ENCODE results near the gene GPBAR1.
A peak's percentile ranks its signal among the peaks of the same experiment; 100 is the strongest.
"Not testable (repeated sequence)": the region's sequence is repeated elsewhere in the genome, so short reads cannot be mapped to it uniquely, and the experiment has no call there.

GPBAR1 gene

GRCh38 chr2:218269900-218270720 is 9.3 kb downstream of the GPBAR1 start, which contains the start of the genes AAMP and PNKD:
Gene AAMP, minus strand, starts transcription at chr2:218270137. Its CDS starts 51 bp downstream, at chr2:218270086.
Gene PNKD, plus strand, starts transcription at chr2:218270519. Its CDS starts 17 bp downstream, at chr2:218270536.
- ATAC-seq: peak; percentile 94 to 95

DNA sequence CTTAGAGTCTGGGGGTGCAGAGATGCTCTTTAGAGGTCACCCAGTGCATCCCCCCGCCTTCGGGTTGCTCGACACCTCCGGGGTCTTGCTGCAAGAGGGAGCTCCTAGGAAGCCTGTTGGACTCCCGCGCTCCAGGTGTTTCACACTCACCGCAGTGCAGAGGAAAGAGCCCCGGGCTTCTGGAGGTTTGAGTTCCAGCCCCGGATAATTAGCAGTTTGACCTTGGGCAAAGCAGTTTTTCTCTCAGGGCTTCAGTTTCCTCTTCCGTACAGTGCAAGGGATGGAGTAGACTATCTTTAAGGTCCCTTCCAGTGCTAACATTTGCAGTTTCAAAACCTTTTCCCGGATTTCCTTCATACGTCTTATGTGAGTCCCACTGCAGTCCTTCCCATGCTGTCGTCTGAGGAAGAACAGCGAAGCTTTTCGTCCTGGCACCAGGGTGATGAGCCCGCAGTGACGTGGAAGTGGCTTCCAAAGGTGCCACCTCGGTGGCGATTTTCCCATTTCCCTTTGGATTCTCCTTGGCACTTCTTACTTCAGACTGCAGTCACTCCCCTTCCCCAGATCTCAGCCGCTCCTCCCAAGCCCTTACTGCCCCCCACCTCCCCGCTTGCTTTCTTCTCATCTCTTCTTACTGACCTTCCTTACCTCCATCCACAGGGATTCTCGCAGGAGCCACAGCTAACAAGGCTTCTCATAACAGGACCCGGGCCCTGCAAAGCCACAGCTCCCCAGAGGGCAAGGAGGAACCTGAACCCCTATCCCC is 10.1 kb downstream of the GPBAR1 start:
- ATAC-seq: no peak

GRCh38 chr2:218271487-218271797 is 10.6 kb downstream of the GPBAR1 start:
- no peak for ATAC-seq

DNA sequence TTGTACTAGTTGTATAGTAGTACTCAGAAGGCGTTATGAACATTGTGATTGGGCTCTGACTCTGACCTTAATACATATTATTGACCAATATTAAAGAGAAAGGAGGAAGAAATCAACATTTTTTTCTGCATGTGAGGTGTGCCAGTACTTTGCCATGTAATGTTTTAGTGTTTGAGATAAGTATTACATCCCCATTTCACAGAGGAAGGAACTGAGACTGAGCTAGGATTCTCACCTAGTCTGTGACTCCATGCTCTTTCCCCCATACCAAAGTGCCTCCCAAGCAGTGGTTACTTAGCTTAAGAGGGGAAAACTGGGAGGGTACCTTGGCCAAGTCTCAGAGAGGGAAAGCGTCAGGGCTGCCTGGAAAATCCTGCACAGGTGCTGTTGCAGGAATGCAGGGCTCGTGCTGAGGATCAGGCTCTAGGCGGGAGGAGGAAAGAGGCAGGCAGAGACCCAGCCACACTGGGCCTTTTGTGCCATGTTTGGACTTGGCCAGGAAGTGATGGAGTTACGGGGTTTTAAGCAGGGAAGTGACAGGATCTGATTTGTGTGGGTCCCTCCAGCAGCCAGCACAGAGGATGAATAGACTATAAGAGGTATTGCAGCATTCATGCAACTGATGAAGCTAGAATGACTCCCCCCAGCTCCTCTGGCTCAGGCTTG is 11.2 kb downstream of the GPBAR1 start:
- no peak for ATAC-seq

DNA sequence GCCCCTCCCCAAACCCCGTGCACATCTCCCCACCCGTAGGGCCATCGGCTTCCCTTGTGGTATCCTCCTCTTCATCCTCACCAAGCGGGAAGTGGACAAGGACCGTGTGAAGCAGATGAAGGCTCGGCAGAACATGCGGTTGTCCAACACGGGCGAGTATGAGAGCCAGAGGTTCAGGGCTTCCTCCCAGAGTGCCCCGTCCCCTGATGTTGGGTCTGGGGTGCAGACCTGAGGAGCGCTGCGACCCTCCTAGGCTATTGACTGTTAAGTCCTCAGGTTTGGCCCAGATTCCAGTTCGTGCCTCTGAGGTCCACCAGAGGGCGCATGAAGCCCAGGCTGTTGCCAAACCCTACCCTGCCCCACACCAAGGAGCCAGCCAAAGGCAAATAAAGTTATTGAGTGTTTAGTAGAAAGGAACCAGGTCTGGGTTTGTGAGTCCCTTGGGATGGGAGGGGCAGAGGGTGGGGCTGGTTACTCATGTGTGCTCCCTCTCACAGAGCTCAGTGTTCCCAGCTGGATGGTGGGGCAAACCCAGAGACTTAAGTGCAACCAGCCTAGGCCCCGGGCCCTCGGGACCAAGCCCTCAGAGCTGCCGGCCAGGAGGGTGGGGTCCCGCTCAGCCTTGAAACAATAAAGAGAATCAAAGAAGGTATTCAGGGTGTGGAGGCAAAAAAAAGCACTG is 11.9 kb downstream of the GPBAR1 start:
- ATAC-seq: peak; percentile 3 to 7

DNA sequence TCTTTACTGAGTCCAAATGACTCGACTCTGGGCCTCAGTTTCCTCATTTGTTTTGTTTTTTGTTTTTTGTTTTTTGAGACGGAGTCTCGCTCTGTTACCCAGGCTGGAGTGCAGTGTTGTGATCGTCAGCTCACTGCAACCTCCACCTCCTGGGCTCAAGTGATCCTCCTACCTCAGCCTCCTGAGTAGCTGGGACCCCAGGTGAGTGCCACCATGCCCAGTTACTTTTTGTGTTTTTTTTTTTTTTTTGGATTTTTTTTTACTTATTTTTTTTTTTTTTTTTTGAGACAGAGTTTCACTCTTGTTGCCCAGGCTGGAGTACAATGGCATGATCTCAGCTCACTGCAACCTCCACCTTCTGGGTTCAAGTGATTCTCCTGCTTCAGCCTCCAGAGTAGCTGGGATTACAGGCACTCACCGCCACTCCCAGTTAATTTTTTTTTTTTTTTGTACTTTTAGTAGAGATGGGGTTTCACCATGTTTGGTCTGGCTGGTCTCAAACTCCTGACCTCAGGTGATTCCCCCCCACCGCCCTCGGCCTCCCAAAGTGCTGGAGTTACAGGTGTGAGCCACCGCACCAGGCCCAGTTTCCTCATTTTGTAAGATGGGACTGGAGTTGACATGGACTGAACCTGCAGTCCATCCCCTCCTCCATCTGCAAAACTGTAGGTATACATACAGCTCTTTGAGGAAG is 12.5 kb downstream of the GPBAR1 start:
- not testable (repeated sequence) for ATAC-seq

- ATAC-seq: no peak
Measured at GRCh38 chr2:218273908-218274249, 13.1 kb downstream of the GPBAR1 start.

DNA sequence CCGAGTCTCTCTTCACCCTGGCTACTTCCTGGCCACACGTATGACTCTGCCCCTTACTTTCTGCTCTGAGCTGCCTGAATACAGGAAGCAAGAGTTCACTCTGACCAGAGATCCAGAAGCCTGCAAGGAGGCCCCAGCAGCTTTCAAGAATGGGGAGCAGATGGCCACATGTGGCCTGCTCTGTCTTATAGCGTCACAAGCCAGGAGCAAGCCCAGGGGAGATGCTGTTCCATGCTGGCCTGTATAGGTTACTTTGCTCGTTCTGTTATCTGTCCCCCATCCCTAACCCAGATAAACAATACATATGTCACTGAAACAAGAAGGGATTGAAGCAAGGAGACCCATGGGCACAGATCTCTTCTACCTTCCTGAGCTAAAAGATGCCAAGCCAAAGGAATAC is 13.8 kb downstream of the GPBAR1 start:
- ATAC-seq: no peak

GRCh38 chr2:218275371-218276072 is 14.7 kb downstream of the GPBAR1 start:
- no peak for ATAC-seq

DNA sequence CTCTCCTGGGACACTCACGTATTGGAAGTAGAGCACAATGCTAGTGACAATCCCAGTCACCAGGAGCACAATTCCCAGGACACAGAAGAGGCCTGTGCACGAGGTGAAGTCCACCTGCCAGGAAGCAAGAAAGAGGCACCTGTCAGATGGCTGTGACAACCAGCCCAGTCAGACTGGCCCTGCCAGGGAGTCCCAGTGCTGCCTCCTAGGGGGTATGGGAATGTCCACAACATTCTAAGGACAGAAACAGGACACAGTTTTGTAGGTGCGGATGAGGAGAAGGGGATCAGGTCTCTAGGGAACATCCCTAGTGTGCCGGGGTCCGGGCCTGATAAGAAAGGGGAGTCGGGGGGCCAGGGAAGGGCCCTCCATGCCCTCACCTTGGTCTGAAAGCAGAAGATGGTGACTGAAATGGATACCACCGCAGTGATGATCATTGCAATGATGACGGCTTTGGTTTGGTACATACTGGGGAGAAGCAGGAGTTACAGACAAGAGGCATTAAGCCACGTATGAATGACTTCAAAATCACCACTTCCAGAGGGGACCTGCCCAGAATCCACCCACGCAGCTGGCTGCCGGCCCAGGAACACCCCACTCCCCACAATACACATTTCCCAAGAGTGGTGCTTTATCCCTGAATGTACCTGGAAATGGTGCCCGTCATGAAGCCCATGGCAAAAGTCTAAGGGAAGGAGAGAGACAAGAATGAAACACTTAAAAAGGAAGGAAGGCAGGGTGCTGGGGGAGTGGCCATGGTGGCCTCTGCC is 16.4 kb downstream of the GPBAR1 start:
- no peak for ATAC-seq

- ATAC-seq: no peak
Measured at GRCh38 chr2:218277921-218278320, 17.1 kb downstream of the GPBAR1 start.

DNA sequence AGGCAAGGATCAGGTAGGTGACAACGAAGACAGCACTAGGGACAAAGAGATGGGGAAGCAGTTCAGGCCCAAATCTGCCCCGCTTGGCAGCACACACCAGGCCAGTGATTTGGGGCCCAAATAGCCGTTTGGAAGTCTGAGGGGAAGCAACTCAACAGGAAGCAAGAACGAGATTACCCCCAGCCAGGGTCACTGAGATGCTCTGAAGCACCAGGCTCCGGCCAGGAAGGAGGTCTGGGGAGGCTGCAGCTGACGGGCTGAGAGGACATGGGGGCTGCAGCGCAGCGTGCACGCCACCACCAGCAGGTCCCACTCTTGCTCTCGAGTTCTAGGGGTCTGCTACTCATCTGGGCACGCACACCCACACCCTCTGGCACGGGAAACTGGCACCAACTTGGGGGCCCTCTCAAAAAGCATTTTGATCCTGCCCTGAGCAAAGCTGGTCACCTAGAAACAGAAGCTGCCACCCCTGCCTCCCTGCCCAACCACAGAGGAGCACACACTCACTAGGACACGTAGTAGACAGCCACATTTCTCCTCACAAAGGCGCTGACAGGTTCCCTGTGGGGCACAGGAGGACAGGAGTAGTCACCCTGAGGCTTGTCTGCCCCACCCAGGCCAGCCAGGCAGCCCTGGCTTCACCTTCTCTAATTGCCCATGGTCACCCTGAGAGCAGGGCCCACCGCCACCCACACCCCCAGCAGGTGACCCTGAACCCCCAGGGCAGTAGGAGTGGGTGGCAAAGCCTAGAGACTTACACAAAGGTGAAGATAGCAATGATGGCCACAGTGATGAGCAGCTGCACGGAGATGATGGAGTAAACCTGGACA is 17.9 kb downstream of the GPBAR1 start:
- no peak for ATAC-seq

DNA sequence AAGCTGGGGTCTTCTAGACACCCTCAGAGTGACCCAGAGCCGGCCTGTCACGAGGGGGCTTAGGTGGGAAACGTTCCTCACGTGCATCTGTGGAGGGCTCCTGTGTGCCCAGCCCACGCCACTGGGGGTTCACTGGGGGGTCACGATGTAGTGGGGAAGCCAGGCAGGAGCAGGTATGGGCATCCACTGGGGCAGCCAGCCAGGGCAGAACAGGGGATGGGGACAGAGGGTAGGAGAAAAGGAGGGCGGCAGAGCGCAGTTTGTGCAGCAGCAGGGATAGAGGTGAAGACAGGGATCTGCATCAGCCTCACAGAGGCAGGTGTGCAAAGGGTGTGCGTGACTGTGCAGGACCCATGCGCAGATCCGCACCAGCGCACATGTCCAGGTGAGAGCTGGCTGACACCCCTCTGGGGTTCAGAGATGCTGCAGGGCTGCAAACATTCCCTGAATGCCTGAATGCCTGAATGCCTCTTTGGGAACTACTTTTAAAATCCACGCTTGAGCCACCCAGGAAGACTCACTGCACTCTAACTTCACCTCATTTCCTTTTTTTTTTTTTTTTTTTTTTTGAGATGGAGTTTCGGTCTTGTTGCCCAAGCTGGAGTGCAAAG is 19.6 kb downstream of the GPBAR1 start:
- no peak for ATAC-seq

- no peak for ATAC-seq
Measured at GRCh38 chr2:218281449-218281848, 20.6 kb downstream of the GPBAR1 start.

- no peak for ATAC-seq
Measured at GRCh38 chr2:218282173-218282991, 21.6 kb downstream of the GPBAR1 start.

- peak; percentile 69 to 71 for ATAC-seq
Measured at GRCh38 chr2:218284106-218284811, 23.4 kb downstream of the GPBAR1 start.

- no peak for ATAC-seq
Measured at GRCh38 chr2:218285604-218286003, 24.8 kb downstream of the GPBAR1 start.

Data from activated CD4-positive, CD25-positive, alpha-beta regulatory T cell treated with anti-CD3 and anti-CD28 coated beads, Interleukin-2, amount 50 U/mL, for 24 hours (primary cell).